GM18951 (cell line): ENCODE results near the gene WNK2.

Experiments
- POLR2A ChIP-seq: IDR thresholded peaks from 4 replicates; pipeline ENCODE4 v1.6.1; 2011; ENCODE audit warnings: mild to moderate bottlenecking; ENCODE audit not compliant: insufficient read length, insufficient read depth; ENCODE audit errors: extremely low read depth
- in situ Hi-C: fragments of 300-500 bp; cut with MboI; formaldehyde crosslinking; loops from one replicate; pipeline ENCODE4 v1.12.0; 2022; ENCODE audit warnings: low sequenced_read_pairs, mixed read lengths, inconsistent platforms; ENCODE audit not compliant: unreplicated experiment

The WNK2 gene

GRCh38 chr9:93299418-93300174 is 115.7 kb downstream of the WNK2 start:
- no peak for TF ChIP-seq POLR2A
- in situ Hi-C loops: loop anchor here (10.0 kb wide), 1 partner anchor 145 kb away; no protein-coding TSS in a partner anchor

DNA sequence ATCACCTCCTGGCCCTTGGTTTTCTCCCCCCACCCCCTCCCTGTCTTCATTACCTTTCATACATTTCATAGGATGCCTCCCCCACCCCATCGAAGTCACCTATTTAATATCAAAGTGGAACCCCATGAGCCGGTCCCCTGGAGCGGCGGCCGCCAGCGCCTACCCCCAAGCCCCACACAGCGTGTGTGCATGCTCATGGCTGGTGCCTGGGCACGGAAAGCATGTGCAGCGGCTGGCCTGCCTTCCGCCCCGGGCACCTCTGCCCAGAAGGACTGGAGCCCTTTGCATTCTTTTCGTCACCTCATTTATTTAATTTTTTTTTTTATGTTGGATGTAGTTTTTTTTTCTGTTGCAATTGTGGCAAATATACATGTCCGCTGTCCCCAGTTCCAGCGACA is 116.2 kb downstream of the WNK2 start:
- in situ Hi-C loops: loop anchor here (10.0 kb wide), 1 partner anchor 145 kb away; no protein-coding TSS in a partner anchor
- no peak for TF ChIP-seq POLR2A

DNA sequence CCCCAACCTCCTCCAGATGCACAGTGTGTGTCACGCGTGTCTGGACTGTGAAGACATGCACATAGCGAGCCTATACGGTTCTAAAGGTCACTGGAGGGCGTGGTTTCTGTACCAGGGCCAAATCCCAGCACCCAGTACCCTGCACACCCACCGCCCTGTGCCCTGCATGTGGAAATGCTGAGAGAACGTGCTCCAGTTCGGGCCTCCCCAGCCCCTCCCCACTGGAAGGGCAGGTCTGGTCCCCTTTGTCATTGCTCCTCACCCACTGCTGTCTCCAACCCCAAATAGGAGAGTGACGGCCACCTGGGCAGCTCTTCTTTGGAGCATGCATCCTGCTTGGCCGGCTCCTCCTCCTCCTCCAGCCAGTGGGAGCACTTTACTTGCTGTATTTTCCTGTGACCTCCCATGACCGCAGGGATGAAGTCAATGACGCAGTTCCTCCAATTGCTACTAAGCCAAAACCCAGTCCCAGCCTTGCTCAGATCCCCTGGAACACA is 116.7 kb downstream of the WNK2 start:
- no peak for TF ChIP-seq POLR2A
- in situ Hi-C loops: loop anchor here (10.0 kb wide), 1 partner anchor 146 kb away; no protein-coding TSS in a partner anchor

- in situ Hi-C loops: loop anchor here (10.0 kb wide), 1 partner anchor 147 kb away; no protein-coding TSS in a partner anchor
These were observed 117.4 kb downstream of the WNK2 start for GRCh38 chr9:93301291-93301811.

DNA sequence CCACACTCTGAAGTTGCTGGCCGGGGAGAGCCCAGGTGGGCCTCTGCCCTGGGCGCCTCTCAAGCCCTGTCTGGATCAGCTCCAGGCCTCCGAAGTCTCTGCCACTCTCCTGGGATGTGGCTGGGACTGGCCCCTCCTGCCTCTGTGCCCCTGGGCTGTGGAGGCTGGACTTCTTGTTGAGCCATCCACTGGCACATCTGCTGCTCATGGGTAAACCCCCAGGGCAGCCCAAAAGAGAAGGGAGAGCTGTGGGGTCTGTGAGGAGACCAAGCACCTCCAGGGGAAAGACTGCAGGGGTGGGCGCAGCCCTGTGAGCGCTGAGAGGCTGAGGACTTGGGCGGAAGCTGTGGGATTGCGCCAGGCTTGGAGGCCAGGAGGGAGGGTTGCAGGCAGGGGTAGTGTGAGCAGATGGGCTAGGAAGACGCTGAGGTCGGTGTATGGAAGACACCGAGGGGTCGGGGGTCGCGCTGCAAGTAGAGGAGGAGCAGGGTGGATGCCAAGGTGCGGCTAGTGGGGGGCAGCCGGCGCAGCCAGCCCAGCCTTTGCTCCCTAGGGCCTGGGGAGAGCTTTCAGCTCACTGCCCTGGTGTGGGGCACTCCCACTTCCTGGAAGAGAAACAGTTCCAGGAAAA is 118.1 kb downstream of the WNK2 start:
- in situ Hi-C loops: loop anchor here (10.0 kb wide), 1 partner anchor 147 kb away; no protein-coding TSS in a partner anchor
- TF ChIP-seq POLR2A: no peak

More at GRCh38 chr9:93301291-93301811, 117.4 kb downstream of the WNK2 start:
- no peak for TF ChIP-seq POLR2A

DNA sequence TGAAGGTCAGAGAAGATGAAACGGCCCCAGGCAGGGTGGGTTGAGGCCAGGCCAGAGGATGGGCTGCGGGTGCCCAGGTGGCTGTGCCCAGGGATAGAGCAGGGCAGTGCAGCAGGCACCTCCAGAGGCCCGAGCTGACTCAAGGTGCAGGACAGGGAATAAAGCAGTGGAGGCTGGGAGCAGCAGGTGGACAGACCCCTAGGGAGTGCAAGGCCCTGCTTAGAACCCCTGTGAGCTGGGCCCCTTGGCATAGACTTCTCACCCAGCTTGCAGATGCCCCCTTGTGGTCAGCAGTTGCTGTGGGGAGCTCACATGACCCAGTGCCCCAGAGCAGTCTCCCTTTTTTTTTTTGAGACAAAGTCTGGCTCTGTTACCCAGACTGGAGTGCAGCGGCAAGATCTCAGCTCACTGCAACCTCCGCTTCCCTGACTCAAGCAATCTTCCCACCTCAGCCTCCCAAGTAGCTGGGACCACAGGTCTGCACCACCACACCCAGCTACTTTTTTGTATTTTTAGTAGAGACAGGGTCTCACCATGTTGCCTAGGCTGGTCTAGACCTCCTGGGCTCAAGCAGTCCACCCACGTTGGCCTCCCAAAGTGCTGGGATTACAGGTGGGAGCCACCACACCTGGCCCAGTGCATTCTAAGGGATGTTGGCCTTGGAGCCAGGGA is 118.8 kb downstream of the WNK2 start:
- no peak for TF ChIP-seq POLR2A
- in situ Hi-C loops: loop anchor here (10.0 kb wide), 1 partner anchor 148 kb away; no protein-coding TSS in a partner anchor

DNA sequence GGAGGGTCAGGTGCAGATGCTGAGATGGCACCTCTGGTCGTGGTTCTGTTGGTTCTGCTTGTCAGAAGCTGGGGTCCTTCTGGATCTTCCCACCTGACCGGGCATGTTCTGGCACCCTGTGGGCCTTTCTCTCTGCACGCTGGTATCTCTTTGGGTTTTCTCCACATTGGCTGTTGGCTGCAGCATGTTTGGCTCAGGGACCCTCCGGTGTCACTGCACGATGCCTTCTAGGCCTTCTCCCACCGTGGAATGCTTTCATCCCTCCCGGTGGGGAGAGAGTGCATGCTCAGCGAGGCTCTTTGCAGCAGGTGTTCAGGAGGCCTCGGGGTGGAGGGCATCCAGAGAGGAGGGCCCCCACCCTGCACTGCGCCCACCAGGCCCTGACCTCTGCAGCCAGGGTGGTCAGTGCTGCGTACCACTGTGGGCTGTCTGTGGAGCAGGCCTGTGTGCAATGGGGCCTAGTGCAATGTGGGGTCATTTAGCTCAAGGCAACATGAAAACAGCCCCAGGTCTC is 119.4 kb downstream of the WNK2 start:
- in situ Hi-C loops: loop anchor here (10.0 kb wide), 1 partner anchor 149 kb away; no protein-coding TSS in a partner anchor
- TF ChIP-seq POLR2A: no peak

DNA sequence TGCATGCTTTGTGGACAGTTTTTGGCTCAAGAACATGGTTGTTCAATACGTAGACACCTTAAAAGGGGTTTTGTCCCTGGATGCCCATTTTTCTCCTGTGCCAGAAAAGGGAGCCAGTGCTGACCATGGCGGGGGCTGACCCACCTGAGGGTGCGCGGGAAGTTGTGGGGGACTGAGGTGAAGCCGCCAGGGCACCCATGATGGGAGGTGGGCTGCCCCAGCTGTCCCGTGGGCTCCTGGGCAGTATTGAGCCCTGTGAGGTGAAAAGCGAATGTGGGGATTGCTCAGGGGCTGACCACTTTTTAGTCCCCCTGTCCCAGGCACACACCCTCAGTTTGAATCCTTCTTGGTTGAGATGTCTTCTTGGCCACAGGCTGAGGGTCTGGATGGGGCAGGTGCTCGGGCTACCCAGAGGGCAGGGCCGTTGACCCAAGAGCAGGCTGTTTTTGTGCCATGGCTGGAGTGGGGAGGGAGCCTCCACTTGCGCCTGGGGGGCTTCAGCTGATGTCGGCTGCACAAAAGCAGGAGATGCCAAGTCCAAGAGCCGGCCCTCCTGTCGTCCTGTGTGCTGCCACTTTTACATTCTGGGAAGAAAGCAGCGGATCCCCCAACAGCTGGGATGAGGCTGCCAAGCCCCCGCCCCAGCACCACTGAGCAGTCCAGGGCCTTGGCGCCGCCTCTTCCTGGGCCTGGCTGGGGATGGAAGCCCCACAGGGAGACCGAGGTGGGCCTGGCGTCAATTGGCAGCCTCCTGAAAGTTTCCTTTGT is 120.1 kb downstream of the WNK2 start:
- in situ Hi-C loops: loop anchor here (10.0 kb wide), 1 partner anchor 149 kb away; no protein-coding TSS in a partner anchor
- TF ChIP-seq POLR2A: no peak

GRCh38 chr9:93304574-93305496 is 120.9 kb downstream of the WNK2 start:
- in situ Hi-C loops: loop anchor here (10.0 kb wide), 1 partner anchor 150 kb away; no protein-coding TSS in a partner anchor
- no peak for TF ChIP-seq POLR2A

GRCh38 chr9:93305497-93306020 is 121.6 kb downstream of the WNK2 start:
- TF ChIP-seq POLR2A: no peak
- in situ Hi-C loops: loop anchor here (10.0 kb wide), 1 partner anchor 151 kb away; no protein-coding TSS in a partner anchor

- no peak for TF ChIP-seq POLR2A
- in situ Hi-C loops: loop anchor here (10.0 kb wide), 1 partner anchor 151 kb away; no protein-coding TSS in a partner anchor
These were observed 122.1 kb downstream of the WNK2 start for GRCh38 chr9:93306081-93306480.
